H9 (cell line): ENCODE measurements around the gene NRCAM. TPM values are rescaled to one million over a fixed set of nuclear protein-coding genes. Genes with fewer than 3 reads are reported as not detected.

ENCODE experiments used
- DNase-seq: peaks from one replicate; pipeline ENCODE4 v3.0.0-alpha.2; 2017
- H2AFZ ChIP-seq: one replicate; pipeline ENCODE4 v1.6.1; 2013; ENCODE audit warnings: mild to moderate bottlenecking, low read length, control low read depth, moderate library complexity
- H2AK5ac ChIP-seq: 2 replicates; pipeline ENCODE4 v1.6.1; 2013; ENCODE audit warnings: low read length, control low read depth, mixed read lengths; ENCODE audit not compliant: insufficient read length
- H2BK120ac ChIP-seq: one replicate; pipeline ENCODE4 v1.6.1; 2013; ENCODE audit warnings: low read depth, mild to moderate bottlenecking, low read length, control low read depth, inconsistent platforms; ENCODE audit not compliant: poor library complexity, severe bottlenecking
- H2BK12ac ChIP-seq: 2 replicates; pipeline ENCODE4 v1.6.1; 2013; ENCODE audit warnings: low read length, control low read depth, mixed read lengths, low read depth; ENCODE audit not compliant: insufficient read length
- H2BK15ac ChIP-seq: 2 replicates; pipeline ENCODE4 v1.6.1; 2013; ENCODE audit warnings: low read depth, low read length, control low read depth
- H2BK20ac ChIP-seq: one replicate; pipeline ENCODE4 v1.6.1; 2013; ENCODE audit warnings: low read depth, mild to moderate bottlenecking, low read length, control low read depth, inconsistent platforms; ENCODE audit not compliant: poor library complexity, severe bottlenecking
- H2BK5ac ChIP-seq: 2 replicates; pipeline ENCODE4 v1.6.1; 2013; ENCODE audit warnings: low read length, control low read depth, mixed read lengths; ENCODE audit not compliant: insufficient read length
- H3K14ac ChIP-seq: 2 replicates; pipeline ENCODE4 v1.6.1; 2013; ENCODE audit warnings: low read length, control low read depth; ENCODE audit not compliant: insufficient read depth
- H3K18ac ChIP-seq: 2 replicates; pipeline ENCODE4 v1.6.1; 2013; ENCODE audit warnings: low read depth, mild to moderate bottlenecking, mixed read lengths, low read length, control low read depth; ENCODE audit not compliant: insufficient read length
- H3K23ac ChIP-seq: 2 replicates; pipeline ENCODE4 v1.6.1; 2013; ENCODE audit warnings: low read length, control low read depth, mixed read lengths, low read depth; ENCODE audit not compliant: insufficient read length
- H3K23me2 ChIP-seq: 2 replicates; pipeline ENCODE4 v1.6.1; 2013; ENCODE audit warnings: low read depth, mild to moderate bottlenecking, mixed read lengths, low read length, control low read depth; ENCODE audit not compliant: insufficient read length, poor library complexity, severe bottlenecking
- H3K27ac ChIP-seq: 2 replicates; pipeline ENCODE4 v1.5.1; 2013; ENCODE audit warnings: low read length, control low read depth, mixed read lengths, low read depth; ENCODE audit not compliant: insufficient read length
- H3K27me3 ChIP-seq: 2 replicates; pipeline ENCODE4 v1.6.1; 2013; ENCODE audit warnings: low read length, control low read depth, inconsistent platforms; ENCODE audit not compliant: insufficient read depth
- H3K4ac ChIP-seq: 2 replicates; pipeline ENCODE4 v1.6.1; 2013; ENCODE audit warnings: low read depth, mild to moderate bottlenecking, control low read depth, inconsistent platforms, low read length, moderate library complexity
- H3K4me1 ChIP-seq: 2 replicates; pipeline ENCODE4 v1.6.1; 2013; ENCODE audit warnings: low read length, control low read depth, inconsistent platforms; ENCODE audit not compliant: insufficient read depth
- H3K4me2 ChIP-seq: 2 replicates; pipeline ENCODE4 v1.6.1; 2013; ENCODE audit warnings: low read length, control low read depth, mixed read lengths; ENCODE audit not compliant: insufficient read length, insufficient read depth
- H3K56ac ChIP-seq: 2 replicates; pipeline ENCODE4 v1.6.1; 2013; ENCODE audit warnings: low read depth, mild to moderate bottlenecking, mixed read lengths, low read length, control low read depth; ENCODE audit not compliant: insufficient read length
- H3K79me1 ChIP-seq: 2 replicates; pipeline ENCODE4 v1.6.1; 2013; ENCODE audit warnings: low read depth, mild to moderate bottlenecking, moderate library complexity, low read length, control low read depth, inconsistent platforms; ENCODE audit not compliant: insufficient read depth, poor library complexity, severe bottlenecking
- H3K79me2 ChIP-seq: 2 replicates; pipeline ENCODE4 v1.6.1; 2013; ENCODE audit warnings: low read length, control low read depth, inconsistent platforms; ENCODE audit not compliant: insufficient read depth
- H3K9ac ChIP-seq: 2 replicates; pipeline ENCODE4 v1.6.1; 2013; ENCODE audit warnings: low read length, control low read depth, mixed read lengths; ENCODE audit not compliant: insufficient read length; ENCODE audit errors: extremely low read depth
- H3K9me3 ChIP-seq: one replicate; pipeline ENCODE4 v1.6.1; 2013; ENCODE audit warnings: low read depth, low read length, inconsistent platforms; ENCODE audit not compliant: control insufficient read depth
- H3T11ph ChIP-seq: one replicate; pipeline ENCODE4 v1.6.1; 2013; ENCODE audit warnings: mild to moderate bottlenecking, low read length, control low read depth, inconsistent platforms
- H4K20me1 ChIP-seq: one replicate; pipeline ENCODE4 v1.6.1; 2013; ENCODE audit not compliant: control insufficient read depth, insufficient read length, insufficient read depth
- H4K5ac ChIP-seq: 2 replicates; pipeline ENCODE4 v1.6.1; 2013; ENCODE audit warnings: low read depth, mild to moderate bottlenecking, mixed read lengths, low read length, control low read depth; ENCODE audit not compliant: insufficient read length
- H4K8ac ChIP-seq: replicated peaks from 2 replicates; pipeline ENCODE4 v1.6.1; 2013; ENCODE audit warnings: low read length, control low read depth, mixed read lengths, low read depth; ENCODE audit not compliant: insufficient read length
- H4K91ac ChIP-seq: 2 replicates; pipeline ENCODE4 v1.6.1; 2013; ENCODE audit warnings: low read depth, mild to moderate bottlenecking, moderate library complexity, mixed read lengths, low read length, control low read depth; ENCODE audit not compliant: insufficient read length
- H3K27ac Mint-ChIP-seq, 3 experiments: 2 replicates in 2 of 3; 3 replicates in 1 of 3; pipeline ENCODE4 v1.8.0; 2020 to 2021; ENCODE audit warnings: mixed read lengths in 3 of 3, mild to moderate bottlenecking in 1 of 3, moderate library complexity in 1 of 3
- H3K27me3 Mint-ChIP-seq: 2 replicates; pipeline ENCODE4 v1.8.0; 2021; ENCODE audit warnings: low read depth, mild to moderate bottlenecking, moderate library complexity, mixed read lengths
- H3K36me3 Mint-ChIP-seq, 3 experiments: 2 replicates in 2 of 3; 3 replicates in 1 of 3; pipeline ENCODE4 v1.8.0; 2020 to 2021; ENCODE audit warnings: low read depth in 3 of 3, mixed read lengths in 3 of 3; ENCODE audit not compliant: insufficient read depth in 1 of 3
- H3K4me1 Mint-ChIP-seq, 2 experiments: 2 replicates each; pipeline ENCODE4 v1.8.0; 2020; ENCODE audit warnings: mixed read lengths in 2 of 2
- H3K4me3 Mint-ChIP-seq, 2 experiments: 2 replicates in 1 of 2; 3 replicates in 1 of 2; pipeline ENCODE4 v1.8.0; 2020 to 2021; ENCODE audit warnings: mild to moderate bottlenecking in 2 of 2, mixed read lengths in 2 of 2, moderate library complexity in 1 of 2
- H3K9me3 Mint-ChIP-seq, 2 experiments: 2 replicates in 1 of 2; 3 replicates in 1 of 2; pipeline ENCODE4 v1.8.0; 2020; ENCODE audit warnings: mild to moderate bottlenecking in 2 of 2, mixed read lengths in 2 of 2, moderate library complexity in 1 of 2
- WGBS: extraction: QIAGEN DNeasy Blood & Tissue Kit; methylation state at CpG from one replicate; pipeline ENCODE4 v1.1.7; 2013; ENCODE audit warnings: missing lambda C conversion rate, low lambda C conversion rate, mixed read lengths; ENCODE audit not compliant: insufficient read length; ENCODE audit errors: extremely low coverage; 5-methylcytosine and 5-hydroxymethylcytosine counted together
- total RNA-seq: library from RNA; stranded (reverse); gene quantifications from 2 replicates; pipeline ENCODE4 v1.2.1, GENCODE V29; 2021
- TF ChIP-seq, protein P1 (sequence below): fragments of 200-600 bp; sonication (generic); conservative IDR thresholded peaks from 3 replicates; pipeline ENCODE4 v1.8.0; 2021; ENCODE audit warnings: antibody characterized with exemption, mild to moderate bottlenecking

Gene NRCAM
- total RNA-seq, 1 experiment from 2014 or later, result 2.3 TPM

DNA sequence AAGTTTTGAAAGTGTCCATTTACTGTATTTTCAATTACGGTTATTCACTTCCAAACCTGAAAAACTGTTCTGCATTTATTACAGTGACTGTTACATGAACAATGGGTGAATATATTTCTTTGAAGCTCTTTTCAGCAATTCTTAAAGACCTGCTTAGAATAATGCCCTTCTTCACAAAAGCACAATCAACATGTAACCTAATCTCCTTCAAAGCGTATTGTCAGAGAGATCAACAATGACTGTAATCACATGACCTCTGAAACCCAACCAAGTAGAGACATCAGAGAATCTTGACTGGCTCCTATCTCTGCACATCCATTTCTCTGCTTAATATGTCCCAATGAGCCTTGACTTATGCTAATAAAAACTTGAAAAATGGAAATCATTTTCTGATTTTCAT lies 126.7 kb downstream of the NRCAM start:
- H2AFZ ChIP-seq, result no peak overlapping the region
- Mint-ChIP-seq H3K36me3 (no peaks in the 10 kb centered on the region), H3K4me3 (no peak overlapping the region), H3K27me3 (no peaks in the 10 kb centered on the region; the same call in 1 of the 2 replicates), H3K27ac (no peak overlapping the region), H3K4me1 (peaks cover 49 to 55% of the 10 kb centered on the region in 2 experiments), H3K9me3 (no peaks in the 10 kb centered on the region)
- no peak overlapping the region for H2BK120ac ChIP-seq
- H3K4ac ChIP-seq, result no peak overlapping the region
- TF ChIP-seq, protein P1, sequence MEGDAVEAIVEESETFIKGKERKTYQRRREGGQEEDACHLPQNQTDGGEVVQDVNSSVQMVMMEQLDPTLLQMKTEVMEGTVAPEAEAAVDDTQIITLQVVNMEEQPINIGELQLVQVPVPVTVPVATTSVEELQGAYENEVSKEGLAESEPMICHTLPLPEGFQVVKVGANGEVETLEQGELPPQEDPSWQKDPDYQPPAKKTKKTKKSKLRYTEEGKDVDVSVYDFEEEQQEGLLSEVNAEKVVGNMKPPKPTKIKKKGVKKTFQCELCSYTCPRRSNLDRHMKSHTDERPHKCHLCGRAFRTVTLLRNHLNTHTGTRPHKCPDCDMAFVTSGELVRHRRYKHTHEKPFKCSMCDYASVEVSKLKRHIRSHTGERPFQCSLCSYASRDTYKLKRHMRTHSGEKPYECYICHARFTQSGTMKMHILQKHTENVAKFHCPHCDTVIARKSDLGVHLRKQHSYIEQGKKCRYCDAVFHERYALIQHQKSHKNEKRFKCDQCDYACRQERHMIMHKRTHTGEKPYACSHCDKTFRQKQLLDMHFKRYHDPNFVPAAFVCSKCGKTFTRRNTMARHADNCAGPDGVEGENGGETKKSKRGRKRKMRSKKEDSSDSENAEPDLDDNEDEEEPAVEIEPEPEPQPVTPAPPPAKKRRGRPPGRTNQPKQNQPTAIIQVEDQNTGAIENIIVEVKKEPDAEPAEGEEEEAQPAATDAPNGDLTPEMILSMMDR, result no peak
- no peaks in the 10 kb centered on the region for H3K23me2 ChIP-seq
- H3K79me1 ChIP-seq, result no peaks in the 10 kb centered on the region
- H3K9ac ChIP-seq, result no peak overlapping the region
- H2BK20ac ChIP-seq, result no peak overlapping the region
- H3K23ac ChIP-seq, result no peak overlapping the region
- no peak overlapping the region for H2BK15ac ChIP-seq
- H3K9me3 ChIP-seq, result no peaks in the 10 kb centered on the region
- H4K91ac ChIP-seq, result no peak overlapping the region
- H3T11ph ChIP-seq, result no peak overlapping the region
- H3K79me2 ChIP-seq, result no peaks in the 10 kb centered on the region
- H3K4me1 ChIP-seq, result no peaks in the 10 kb centered on the region; the same call in 1 of the 2 replicates
- DNase-seq, result no peak
- no peak overlapping the region for H2BK5ac ChIP-seq
- WGBS, result no CpG with 5 or more reads among the region's 2 CpGs
- H3K4me2 ChIP-seq, result no peak overlapping the region
- H3K56ac ChIP-seq, result no peak overlapping the region
- no peak overlapping the region for H2BK12ac ChIP-seq
- H3K27me3 ChIP-seq, result no peaks in the 10 kb centered on the region
- no peak overlapping the region for H4K8ac ChIP-seq
- H4K20me1 ChIP-seq, result no peaks in the 10 kb centered on the region
- H2AK5ac ChIP-seq, result no peak overlapping the region
- no peak overlapping the region for H4K5ac ChIP-seq
- no peak overlapping the region for H3K14ac ChIP-seq
- H3K27ac ChIP-seq, result no peak overlapping the region
- H3K18ac ChIP-seq, result no peak overlapping the region
